BJ (cell line): ENCODE results near the gene STK39. TPM values are rescaled to one million over a fixed set of nuclear protein-coding genes. Genes with fewer than 3 reads are reported as not detected.

ENCODE experiments used
- CTCF ChIA-PET: fragments of 350-600 bp; formaldehyde crosslinking; extraction: SDS; loops from one replicate; lab custom pipeline; 2021; ENCODE audit warnings: antibody characterized with exemption, inconsistent platforms; lab: Yijun Ruan, JAX
- POLR2A ChIA-PET: fragments of 300-600 bp; sonication (Branson Sonifier 250); formaldehyde crosslinking; extraction: SDS; loops from one replicate; lab custom pipeline; 2021; ENCODE audit warnings: antibody characterized with exemption; lab: Charles Lee
- DNase-seq: peaks from one replicate; pipeline ENCODE4 v3.0.0-alpha.2; 2011; ENCODE audit warnings: low read depth
- H3K27me3 ChIP-seq: 2 replicates; pipeline ENCODE4 v1.6.0; 2011; ENCODE audit warnings: low read length; ENCODE audit not compliant: control insufficient read depth, insufficient read depth
- H3K36me3 ChIP-seq: 2 replicates; pipeline ENCODE4 v1.5.1; 2011; ENCODE audit warnings: low read length; ENCODE audit not compliant: control insufficient read depth, insufficient read depth
- H3K4me3 ChIP-seq: 2 replicates; pipeline ENCODE4 v1.5.1; 2011; ENCODE audit warnings: low read depth, mild to moderate bottlenecking, control low read depth, low read length
- polyA plus RNA-seq: library from polyadenylated mRNA; depleted of rRNA; stranded (reverse); fragments of >200 nt; gene quantifications from 2 replicates; pipeline ENCODE4 v1.2.3, GENCODE V29; 2011
- TF ChIP-seq, protein P1 (sequence below): IDR thresholded peaks from 2 replicates; pipeline ENCODE4 v1.5.1; 2011; ENCODE audit warnings: low read depth, mild to moderate bottlenecking, control low read depth, inconsistent platforms, low read length, moderate library complexity; ENCODE audit not compliant: insufficient read depth

The STK39 gene
- polyA plus RNA-seq, 1 experiment = 7.6 TPM

DNA sequence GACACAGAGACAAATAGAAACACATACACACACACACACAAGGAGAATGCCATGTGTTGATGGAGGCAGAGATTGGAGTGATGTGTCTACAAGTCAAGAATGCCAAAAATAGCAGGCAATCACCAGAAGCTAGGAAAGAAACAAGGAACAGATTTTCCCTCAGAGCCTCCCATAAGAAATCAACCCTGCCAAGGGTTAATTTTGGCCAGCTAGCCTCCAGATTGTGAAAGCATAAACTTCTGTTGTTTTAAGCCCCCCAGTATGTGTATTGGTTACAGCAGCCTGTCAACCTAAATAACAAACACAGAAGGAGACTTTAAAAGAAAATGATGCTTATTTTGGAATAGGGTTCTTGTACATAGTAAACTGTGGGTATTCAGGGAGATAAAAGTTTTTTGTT lies 5.6 kb upstream of the STK39 start:
- DNase-seq = no peak
- Histone ChIP-seq H3K4me3 (no peak overlapping the region), H3K27me3 (no peaks in the 10 kb centered on the region), H3K36me3 (no peaks in the 10 kb centered on the region)
- ChIA-PET POLR2A (no interaction called here), CTCF (no interaction called here)
- TF ChIP-seq, protein P1, sequence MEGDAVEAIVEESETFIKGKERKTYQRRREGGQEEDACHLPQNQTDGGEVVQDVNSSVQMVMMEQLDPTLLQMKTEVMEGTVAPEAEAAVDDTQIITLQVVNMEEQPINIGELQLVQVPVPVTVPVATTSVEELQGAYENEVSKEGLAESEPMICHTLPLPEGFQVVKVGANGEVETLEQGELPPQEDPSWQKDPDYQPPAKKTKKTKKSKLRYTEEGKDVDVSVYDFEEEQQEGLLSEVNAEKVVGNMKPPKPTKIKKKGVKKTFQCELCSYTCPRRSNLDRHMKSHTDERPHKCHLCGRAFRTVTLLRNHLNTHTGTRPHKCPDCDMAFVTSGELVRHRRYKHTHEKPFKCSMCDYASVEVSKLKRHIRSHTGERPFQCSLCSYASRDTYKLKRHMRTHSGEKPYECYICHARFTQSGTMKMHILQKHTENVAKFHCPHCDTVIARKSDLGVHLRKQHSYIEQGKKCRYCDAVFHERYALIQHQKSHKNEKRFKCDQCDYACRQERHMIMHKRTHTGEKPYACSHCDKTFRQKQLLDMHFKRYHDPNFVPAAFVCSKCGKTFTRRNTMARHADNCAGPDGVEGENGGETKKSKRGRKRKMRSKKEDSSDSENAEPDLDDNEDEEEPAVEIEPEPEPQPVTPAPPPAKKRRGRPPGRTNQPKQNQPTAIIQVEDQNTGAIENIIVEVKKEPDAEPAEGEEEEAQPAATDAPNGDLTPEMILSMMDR = no peak

DNA sequence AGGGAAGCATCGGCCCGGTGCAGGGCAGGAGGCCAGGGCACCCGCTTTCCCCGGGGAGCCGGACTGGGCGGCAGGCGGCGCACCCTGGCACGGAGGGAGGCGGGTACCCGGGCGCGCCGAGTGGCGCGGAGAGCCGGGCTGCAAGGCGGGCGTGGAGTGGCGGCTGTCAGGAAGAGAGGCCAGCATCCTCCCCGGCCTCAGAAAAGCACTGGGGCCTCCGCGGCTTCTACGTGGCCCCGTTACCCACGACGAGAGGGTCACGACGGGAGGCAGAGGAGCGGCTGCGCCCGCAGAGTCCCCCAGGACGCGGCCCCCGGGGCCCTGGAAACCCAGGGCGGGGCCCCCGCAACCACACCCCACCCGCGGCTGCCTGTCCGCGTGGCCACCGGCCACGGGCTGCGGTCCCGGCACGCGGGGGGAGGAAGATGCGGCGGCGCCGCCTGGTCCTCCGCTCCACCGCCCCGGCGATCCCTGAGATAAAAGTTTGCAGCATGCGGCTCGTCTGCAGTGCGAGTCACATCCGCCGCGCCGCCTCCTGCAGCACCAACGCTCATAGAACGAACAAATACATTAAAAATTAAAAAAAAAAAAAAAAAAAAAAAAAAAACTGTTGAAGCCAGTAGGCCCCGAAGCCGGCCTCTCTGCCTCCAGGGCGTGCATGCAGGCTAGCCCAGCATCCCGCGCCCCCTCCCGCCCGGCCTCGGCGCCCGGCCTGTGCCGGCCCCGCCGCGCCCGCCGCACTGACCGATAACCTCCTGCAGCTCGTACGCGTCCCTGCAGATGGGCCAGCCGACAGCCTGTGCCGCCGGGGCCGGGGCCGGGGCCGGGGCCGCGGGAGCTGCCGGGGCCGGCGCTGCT lies 683 bp downstream of the STK39 start:
- H3K27me3 ChIP-seq = no peaks in the 10 kb centered on the region
- ChIA-PET CTCF (interaction anchor here (0.7 to 1.0 kb wide), 2 partner anchors 14 to 85 kb away, joined by 3 read pairs; no protein-coding TSS in a partner anchor), POLR2A (no interaction called here)
- TF ChIP-seq, protein P1 = peak; percentile 33; the same call in 1 of the 2 replicates
- DNase-seq = no peak
- no peaks in the 10 kb centered on the region for H3K36me3 ChIP-seq
- H3K4me3 ChIP-seq = peak overlapping the region; percentile 75

DNA sequence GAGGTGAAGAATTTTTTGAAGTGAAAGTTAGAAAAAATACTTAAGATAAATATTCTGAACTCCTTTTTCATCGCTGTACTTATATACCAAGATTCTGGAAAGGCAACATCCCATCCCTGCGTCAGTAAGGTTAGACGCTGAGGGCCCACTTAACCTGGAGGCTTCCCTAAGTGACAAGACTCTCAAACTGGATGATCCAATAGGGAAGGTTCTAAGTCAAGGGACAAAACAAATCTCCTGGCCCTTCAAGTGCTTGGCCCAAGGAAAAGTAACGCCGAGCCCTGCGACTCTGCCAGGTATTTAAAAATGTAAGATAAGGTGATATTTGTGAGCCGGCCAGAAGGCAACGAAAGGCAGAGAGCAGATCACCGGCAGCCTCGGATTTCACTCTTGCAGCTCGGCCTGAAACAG lies 1.3 kb downstream of the STK39 start:
- TF ChIP-seq, protein P1 = no peak; the same call in 1 of the 2 replicates
- Histone ChIP-seq H3K27me3 (no peaks in the 10 kb centered on the region), H3K36me3 (no peaks in the 10 kb centered on the region), H3K4me3 (peak overlapping the region; percentile 75)
- POLR2A ChIA-PET = no interaction called here
- no peak for DNase-seq
- CTCF ChIA-PET = interaction anchor here (0.7 kb wide), 1 partner anchor 84 kb away, joined by 3 read pairs; no protein-coding TSS in a partner anchor

DNA sequence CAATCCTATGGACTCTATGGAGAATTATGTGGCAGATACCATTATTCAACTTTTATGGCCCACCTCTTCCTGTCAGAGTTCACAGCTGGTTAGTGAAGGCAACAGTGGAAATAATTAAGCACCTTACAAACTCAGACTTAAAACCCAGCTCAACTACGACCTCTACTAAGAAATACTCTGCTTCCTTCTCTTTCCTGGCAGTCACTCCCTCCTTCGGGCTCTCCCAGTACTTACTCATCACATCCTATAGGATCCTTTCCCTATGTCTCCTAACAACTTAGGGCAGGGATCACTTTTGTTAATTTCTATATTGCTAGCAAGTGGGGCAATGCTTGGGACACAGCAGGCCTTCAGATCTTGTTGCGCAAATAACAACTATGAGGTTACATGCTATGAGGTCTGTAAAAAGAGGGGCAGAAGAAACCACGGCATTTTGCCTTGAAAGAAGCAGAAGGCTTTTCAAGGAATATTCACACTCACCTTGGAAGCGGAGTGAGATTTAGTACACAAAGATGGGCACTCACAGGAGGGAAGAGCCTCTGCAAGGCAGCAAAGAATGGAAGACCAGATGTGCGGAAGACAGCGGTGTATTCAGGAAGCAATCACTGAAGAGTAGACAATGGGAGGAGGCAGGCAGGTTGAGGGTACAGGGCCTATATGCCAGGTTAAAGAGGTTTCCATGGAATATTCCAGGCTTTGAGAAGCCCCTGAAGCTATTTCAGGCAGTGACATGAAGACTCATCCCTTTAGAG lies 2.1 kb downstream of the STK39 start:
- CTCF ChIA-PET = no interaction called here
- DNase-seq = no peak
- no peaks in the 10 kb centered on the region for H3K36me3 ChIP-seq
- TF ChIP-seq, protein P1 = no peak
- POLR2A ChIA-PET = no interaction called here
- no peak overlapping the region for H3K4me3 ChIP-seq
- H3K27me3 ChIP-seq = no peaks in the 10 kb centered on the region

DNA sequence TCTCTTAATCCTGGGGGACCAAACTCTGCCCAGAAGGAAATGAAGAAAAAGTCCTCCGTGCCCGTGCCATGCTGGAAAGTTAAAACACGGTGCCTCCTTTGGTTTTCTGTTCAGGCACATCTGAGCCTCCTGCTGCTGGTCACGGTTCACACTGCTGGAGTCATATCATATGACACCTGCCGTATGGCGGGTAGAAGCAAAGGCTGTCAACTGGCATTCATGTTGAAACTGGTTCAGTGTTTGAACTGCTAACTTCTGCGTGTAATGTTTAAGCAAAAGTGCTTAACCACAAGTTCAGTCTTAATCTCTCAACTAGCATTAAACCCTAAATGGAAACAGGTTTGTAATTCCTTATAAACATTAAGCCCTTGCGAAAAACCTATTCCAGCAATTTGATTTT lies 3.1 kb downstream of the STK39 start:
- POLR2A ChIA-PET = no interaction called here
- no peak overlapping the region for H3K4me3 ChIP-seq
- CTCF ChIA-PET = no interaction called here
- H3K36me3 ChIP-seq = no peaks in the 10 kb centered on the region
- TF ChIP-seq, protein P1 = no peak
- no peak for DNase-seq
- no peaks in the 10 kb centered on the region for H3K27me3 ChIP-seq
